ENCODE results near the gene DLG4.

The DLG4 gene

GRCh38 chr17:7226721-7227710 is 7.4 kb upstream of the DLG4 start:
- DNase-seq, result no peak

DNA sequence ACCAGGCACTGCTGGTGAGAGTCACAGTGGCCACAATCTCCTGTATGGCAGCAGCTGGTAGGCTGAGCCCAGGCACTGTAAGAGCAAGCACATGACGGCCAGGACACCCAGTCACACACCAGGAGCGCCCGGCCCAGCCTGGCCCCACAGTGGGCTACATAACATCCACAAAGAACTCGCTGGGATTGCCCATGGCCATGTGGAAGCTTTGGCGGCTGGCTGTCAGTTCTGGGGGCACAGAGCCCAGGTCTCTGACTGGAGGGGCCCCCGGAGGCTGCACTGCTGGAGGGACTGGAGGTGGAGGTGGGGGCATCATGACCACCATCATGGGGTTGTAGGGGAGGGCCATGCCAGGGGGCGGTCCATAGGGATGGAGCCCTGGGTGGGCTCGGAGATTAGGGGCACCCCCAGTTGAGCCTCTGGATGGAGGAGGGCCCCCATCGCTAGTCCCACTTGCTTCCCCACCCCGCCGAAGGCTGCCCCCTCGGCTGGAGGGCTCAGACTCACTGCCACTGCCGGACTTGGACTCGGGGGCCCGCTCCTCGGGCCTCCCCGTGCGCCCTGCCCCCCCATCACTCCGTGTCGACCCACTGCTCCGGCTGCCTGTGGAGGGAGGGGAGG is 6.2 kb upstream of the DLG4 start:
- DNase-seq, result no peak

DNA sequence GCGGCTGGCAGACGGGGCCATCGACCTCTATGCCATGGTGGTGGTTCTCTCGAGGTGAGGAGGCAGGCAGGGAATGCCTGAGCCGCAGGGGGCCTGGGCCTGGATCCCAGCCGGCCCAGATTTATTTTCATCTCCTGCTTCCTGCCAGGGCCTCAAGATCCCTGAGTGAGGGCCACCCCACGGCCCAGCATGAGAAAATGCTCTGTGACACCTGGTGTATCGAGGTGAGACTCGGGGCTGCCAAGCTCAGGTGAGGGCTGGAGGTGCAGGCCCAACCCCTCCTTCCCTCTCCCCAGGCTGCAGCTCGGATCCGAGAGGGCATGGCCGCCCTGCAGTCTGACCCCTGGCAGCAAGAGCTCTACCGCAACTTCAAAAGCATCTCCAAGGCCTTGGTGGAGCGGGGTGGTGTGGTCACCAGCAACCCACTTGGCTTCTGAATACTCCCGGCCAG is 5.0 kb upstream of the DLG4 start:
- DNase-seq, result no peak

DNA sequence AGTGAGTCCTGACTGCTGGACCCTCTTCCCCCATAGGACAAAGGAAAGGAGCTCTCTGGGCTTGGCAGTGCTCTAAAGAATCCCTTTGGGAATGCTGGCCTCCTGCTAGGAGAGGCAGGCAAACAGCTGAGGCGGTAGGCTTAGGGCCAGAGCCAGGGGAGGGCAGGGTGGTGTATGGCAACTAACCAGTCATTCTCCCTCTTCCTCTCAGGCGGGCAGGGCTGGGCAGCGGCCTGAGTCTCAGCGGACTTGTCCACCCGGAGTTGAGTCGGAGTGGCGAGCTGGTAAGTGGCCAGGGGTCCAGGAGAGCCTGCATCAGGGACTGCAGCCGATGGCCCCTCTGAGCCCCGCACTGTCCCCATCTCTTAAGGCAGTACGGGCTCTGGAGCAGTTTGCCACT is 4.5 kb upstream of the DLG4 start:
- DNase-seq, result no peak

GRCh38 chr17:7223375-7223774 is 3.7 kb upstream of the DLG4 start:
- no peak for DNase-seq

- no peak for DNase-seq
These were observed 3.3 kb upstream of the DLG4 start for GRCh38 chr17:7222972-7223292.

DNA sequence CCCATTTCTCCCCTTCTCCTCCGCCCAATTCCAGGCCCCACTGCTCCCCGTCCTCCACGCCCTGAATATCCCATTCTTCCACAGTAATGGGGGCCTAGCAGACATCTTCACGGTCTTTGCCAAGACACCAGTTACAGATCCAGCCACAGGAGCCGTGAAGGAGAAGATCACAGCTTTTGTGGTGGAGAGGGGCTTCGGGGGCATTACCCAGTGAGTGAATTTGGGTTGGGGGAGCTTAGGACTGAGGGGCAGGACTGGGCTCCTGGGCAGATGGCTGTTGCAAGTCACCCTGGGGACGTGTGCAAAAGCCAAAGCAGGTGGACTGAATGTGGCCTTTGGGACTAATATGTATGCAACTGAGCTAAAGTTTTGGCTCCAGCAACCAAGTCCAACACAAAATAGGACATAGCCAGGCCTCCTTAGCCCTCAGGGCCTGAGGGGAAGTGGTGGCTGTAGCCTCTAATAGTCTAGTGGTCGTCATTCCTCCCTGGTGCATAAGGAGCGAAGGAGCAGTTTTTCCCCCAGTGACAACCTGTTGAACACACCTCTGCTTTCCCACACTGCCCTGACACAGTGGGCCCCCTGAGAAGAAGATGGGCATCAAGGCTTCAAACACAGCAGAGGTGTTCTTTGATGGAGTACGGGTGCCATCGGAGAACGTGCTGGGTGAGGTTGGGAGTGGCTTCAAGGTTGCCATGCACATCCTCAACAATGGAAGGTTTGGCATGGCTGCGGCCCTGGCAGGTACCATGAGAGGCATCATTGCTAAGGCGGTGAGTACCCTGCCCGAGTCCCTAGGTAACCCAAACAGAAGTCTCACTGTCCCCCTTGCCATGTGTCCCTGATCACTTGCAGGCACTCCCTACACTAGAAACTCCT is 2.7 kb upstream of the DLG4 start:
- no peak for DNase-seq

DNA sequence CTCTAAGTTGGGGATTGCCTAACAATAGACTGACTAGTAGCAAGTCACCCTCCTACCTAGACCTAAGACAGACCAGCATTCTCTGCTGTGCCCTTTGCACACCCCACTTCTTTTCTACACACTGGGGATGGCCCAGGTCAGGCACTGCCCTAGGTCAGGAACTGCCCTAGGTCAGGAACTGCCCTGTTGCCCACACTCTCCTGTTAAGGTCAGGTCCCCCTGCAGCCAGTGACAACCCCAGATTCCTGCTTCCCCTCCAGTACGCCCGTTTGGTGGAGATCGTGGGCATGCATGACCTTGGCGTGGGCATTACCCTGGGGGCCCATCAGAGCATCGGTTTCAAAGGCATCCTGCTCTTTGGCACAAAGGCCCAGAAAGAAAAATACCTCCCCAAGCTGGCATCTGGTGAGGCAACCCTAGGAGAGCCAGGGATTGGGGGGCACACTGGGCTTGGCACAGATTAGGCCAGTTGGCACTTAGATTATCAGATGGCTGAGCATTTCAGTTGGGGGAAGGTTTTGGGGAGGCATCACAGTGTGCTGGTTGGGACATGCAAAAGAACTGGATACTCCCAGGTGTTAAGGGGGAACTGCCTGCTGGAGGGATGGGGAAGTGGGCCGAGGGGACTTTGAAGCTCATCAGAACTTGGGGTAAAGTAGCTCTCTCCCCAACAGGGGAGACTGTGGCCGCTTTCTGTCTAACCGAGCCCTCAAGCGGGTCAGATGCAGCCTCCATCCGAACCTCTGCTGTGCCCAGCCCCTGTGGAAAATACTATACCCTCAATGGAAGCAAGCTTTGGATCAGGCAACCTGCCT is 1.8 kb upstream of the DLG4 start:
- no peak for DNase-seq

- DNase-seq, result peak; percentile 71
These were observed 1.1 kb upstream of the DLG4 start for GRCh38 chr17:7220593-7221277.

- DNase-seq, result no peak
These were observed 316 bp downstream of the DLG4 start for GRCh38 chr17:7219229-7219811.

DNA sequence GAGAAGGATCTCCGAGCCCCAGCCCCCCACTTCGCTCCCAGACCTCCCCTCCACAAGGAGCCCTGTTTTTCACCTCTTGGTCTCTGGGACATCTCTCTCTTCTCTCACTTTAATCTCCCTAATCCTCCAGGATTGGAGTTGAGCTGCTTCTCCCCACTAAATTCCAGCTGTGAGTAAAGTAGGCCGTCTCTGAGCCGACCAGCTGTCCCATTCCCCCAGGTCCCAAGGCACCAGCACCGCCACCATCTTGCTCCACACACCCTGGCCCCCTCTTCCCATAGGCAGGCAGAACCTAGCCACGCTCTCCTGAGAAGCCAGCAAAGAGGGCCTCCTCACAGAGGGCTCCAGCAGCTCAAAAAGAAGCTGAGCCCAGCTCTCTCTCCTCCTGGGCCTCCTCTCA is 878 bp downstream of the DLG4 start:
- no peak for DNase-seq

DNA sequence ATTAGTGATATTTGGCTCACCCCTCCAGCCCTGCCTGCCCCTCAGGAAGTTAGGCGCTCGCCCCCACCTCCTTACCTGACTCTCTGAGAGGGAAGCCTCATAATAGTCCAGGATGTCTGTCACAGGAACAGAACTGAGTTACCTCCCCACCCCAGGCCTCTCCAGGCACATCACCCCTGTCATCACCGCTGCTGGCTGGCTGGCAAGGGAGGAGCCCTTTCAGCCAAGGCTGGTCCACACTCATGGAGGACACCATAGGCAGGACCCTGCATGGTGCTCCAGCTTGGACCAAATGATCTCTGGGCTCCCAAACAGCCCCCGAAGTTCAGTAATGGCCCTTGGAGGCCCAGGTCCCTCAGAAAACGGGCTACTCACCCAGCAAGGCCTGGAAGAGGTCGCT is 1.5 kb downstream of the DLG4 start:
- no peak for DNase-seq

DNA sequence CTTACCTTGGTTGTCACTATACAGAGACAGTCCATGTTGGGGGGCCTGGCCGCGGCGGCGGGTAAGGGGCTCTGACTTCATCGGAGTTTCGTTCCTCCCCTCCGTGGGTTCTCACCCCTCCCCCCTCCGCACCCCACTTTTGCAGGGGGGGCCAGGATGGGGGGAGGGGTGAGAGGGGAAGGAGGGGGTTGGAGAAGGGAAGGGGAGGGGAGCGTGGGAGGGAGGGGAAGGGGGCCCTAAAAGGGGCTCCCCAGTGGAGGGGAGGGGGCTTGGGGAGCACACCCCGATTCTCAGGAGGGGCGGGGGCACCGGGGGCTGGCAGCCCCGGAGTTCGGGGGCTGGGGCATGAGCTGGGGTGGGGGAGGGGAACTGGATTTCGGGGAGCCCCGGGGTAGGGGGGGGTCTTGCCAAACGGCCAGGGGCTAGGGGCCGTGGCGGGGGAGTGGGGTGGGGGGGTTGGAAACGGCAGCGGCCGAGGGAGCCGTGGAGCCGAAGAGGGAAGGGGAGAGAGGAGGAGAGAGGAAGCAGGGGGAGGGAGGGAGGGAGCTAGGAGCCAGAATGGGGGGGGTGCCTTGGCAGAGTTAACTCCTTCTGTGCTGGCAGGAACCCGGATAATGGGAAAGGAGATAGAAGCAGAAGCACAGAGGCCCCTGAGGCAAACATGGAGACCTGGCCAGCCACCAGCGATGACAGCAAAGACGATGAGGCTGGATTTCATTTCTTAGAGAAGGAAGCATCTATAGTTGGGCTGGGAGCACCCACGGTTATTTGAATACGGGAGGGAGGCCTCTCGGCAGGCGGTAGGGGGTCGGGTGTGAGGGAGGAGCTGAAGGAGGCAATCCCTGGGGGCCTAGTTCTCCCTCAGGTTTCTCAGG is 2.3 kb downstream of the DLG4 start:
- DNase-seq, result no peak

DNA sequence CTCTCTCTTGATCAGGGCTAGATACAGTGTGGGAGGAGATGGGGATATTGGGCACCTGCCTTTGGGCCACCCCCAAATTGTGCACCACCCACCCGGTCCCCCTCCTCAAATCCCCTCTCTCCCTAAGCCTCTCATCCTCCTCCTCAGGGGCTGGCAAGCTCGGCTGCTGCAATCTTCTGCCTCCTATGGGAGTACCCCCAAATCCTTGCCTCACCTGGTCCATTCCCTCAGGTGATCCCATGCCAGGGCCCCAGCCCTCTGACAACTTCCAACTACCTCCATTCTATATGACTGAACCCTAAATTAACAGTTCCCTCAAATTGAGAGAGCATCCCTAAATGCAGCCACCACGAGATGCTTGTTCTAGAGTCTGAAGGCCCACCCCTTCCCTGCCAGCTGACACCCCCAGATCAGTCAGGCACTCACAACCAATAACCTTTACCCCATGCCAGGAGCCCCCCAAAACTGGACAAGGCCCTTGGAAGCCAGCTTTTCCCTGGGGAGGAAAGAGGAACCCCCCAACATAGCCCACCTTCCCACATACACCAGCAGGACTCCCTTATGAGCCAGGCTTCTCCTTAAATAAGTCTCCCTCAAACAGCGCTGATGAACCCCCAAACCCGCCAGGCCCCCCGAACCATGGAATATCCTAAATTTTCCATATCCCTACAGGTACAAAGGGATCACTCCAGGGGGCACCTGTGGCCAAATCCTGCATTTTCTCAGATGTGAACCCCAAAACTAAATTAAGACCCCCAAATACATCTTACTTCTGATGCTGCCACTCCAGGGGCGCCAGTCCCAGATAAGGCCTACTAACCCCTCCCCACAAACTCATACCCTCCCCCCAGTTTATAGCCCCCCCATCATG is 3.2 kb downstream of the DLG4 start:
- DNase-seq, result no peak

DNA sequence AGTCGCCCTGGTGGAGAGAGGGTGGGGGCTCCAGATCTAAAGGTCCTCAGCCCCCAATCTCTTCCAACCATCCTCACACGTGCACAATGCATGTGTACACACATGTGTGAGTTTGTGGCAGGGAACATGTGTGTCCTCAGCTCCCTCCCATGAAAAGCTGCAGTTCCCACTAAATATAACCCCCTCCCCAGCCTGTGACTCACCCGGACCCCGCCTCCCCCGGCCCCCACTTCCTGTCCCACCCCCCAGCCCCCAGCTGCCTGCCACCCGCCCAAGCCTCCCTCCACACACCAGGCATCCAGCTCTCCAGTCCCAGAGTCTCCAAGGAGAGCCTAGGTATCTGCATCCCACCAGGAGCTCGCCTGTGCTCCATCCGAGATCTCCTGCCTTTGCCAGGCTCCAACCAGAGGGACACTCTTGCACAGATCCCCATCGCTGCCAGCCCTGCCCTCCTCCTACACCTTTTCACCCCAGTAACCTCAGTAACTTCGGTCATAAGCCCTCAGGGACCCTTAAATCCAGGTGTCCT is 3.9 kb downstream of the DLG4 start:
- DNase-seq, result no peak

GRCh38 chr17:7215136-7215638 is 4.4 kb downstream of the DLG4 start:
- no peak for DNase-seq

GRCh38 chr17:7214300-7215135 is 5.1 kb downstream of the DLG4 start:
- peak; percentile 100 for DNase-seq

DNA sequence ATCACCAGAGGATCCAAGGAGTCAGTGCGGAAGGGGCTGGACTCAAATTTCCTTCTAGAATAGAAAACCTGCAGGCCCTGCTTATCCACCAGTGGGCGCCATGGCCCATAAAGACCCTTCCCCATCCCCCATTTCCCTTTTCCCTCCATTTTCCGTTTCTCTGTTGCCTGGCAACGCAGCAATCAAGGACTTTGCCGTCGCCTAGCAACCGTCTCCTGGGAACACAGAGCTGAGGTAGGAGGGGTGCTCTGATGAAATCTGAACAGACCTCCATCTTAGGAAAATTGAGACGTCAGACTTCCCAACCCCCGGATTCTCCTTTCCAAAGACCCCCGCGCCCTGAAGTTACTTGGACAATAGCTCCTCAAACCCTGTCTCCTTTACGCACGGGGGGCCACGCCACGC is 5.7 kb downstream of the DLG4 start:
- DNase-seq, result peak; percentile 91
